SK-N-MC (cell line): Measurements from ENCODE around the gene UBE4A.

Experiments
- DNase-seq: peaks from one replicate; pipeline ENCODE4 v3.0.0-alpha.2; 2011; ENCODE audit warnings: low read depth, low spot score
- H3K27ac ChIP-seq: fragments of 200-600 bp; sonication (generic); 2 replicates; pipeline ENCODE4 v1.5.1; 2016; ENCODE audit warnings: mixed run types
- H3K36me3 ChIP-seq: fragments of 200-600 bp; sonication (generic); 2 replicates; pipeline ENCODE4 v1.6.1; 2017; ENCODE audit warnings: antibody characterized with exemption, low read length, mixed read lengths; ENCODE audit not compliant: insufficient read depth
- H3K4me3 ChIP-seq: fragments of 200-600 bp; sonication (generic); 2 replicates; pipeline ENCODE4 v1.5.1; 2016
- H3K9ac ChIP-seq: fragments of 200-600 bp; sonication (generic); 2 replicates; pipeline ENCODE4 v1.8.0; 2017; ENCODE audit warnings: mixed run types, mixed read lengths; ENCODE audit not compliant: insufficient read length
- H3K9me3 ChIP-seq: fragments of 200-600 bp; sonication (generic); 2 replicates; pipeline ENCODE4 v1.6.1; 2017; ENCODE audit warnings: low read depth, mild to moderate bottlenecking, antibody characterized with exemption, low read length, moderate library complexity, mixed read lengths
- EZH2 ChIP-seq: fragments of 200-600 bp; sonication (generic); IDR thresholded peaks from one replicate; pipeline ENCODE4 v1.6.1; 2017; ENCODE audit warnings: antibody characterized with exemption
- FOXP2 ChIP-seq: optimal IDR thresholded peaks from 2 replicates; pipeline ENCODE3; 2011; ENCODE audit warnings: mild to moderate bottlenecking, moderate library complexity; ENCODE audit not compliant: insufficient read depth; ENCODE audit errors: extremely low read length, control extremely low read depth
- POLR2AphosphoS5 ChIP-seq: IDR thresholded peaks from 2 replicates; pipeline ENCODE4 v1.6.1; 2012; ENCODE audit warnings: mild to moderate bottlenecking, low read depth, low read length, borderline replicate concordance

The UBE4A gene

GRCh38 chr11:118359295-118359958, at the start of gene UBE4A:
UBE4A (plus strand) TSS chr11:118359600; CDS start chr11:118365081, 5,481 bp downstream.
- H3K4me3 ChIP-seq, result peak within 1 kb of the TSS; percentile 81
- DNase-seq, result peak; percentile 67
- TF ChIP-seq POLR2AphosphoS5, result peak; percentile 88
- peak; percentile 9 for TF ChIP-seq FOXP2
- no peak for TF ChIP-seq EZH2
- no peaks in the 10 kb centered on the region for H3K9me3 ChIP-seq
- H3K27ac ChIP-seq, result peak within 1 kb of the TSS; percentile 75
- H3K9ac ChIP-seq, result peak within 1 kb of the TSS; percentile 84
- H3K36me3 ChIP-seq, result peaks cover 4% of the 10 kb centered on the region

DNA sequence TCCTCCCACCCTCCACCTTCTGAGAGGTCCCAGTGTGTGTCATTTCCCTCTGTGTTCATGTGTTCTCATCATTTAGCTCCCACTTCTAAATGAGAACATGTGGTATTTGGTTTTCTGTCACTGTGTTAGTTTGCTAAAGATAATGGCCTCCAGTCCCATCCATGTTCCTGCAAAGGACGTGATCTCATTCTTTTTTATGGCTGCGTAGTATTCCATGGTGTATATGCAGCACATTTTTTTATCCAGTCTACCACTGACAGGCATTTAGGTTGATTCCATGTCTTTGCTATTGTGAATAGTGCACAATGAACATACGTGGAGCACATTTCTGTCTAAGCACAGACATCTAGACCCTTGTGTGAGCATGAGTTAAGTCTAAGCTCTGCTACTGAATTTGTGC, 49.1 kb upstream of the UBE4A start:
- Histone ChIP-seq H3K4me3 (no peak overlapping the region), H3K9ac (no peak overlapping the region), H3K36me3 (no peaks in the 10 kb centered on the region), H3K27ac (no peak overlapping the region), H3K9me3 (no peaks in the 10 kb centered on the region)
- TF ChIP-seq FOXP2 (no peak), POLR2AphosphoS5 (no peak), EZH2 (no peak)
- DNase-seq, result no peak

DNA sequence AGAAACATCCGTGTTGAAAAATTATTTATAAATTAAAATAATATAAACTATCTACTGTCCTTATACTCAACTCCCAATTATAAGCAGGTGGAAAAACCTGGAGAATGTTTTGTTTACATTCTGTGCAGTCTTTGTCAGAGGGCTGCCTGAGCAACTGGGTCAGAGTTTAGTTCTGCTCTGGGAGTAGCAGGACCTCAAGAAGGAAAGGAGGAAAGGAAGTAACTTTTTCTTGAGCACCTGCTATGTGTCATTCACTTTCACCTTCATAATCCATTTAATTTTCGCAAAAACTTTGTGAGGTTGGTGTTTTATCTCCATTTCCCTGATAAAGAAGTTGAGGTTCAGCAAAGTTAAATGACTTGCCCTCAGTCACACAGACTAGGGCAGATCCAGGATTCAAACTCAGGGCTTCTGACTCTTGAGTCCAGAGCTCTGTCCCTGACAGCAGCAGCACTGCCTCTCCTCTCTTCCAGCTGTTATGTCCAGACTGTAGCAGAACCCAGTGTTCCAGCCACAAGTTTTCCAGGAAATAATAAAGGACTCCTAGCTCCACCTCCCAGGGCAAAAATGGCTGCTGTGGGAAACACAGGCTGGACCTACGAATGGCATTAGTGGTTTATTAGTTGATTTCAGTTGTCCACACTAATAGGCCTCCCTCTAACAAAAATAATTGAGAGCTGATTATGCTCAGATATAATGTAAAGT, 48.5 kb upstream of the UBE4A start:
- Histone ChIP-seq H3K9ac (no peak overlapping the region), H3K9me3 (no peaks in the 10 kb centered on the region), H3K36me3 (no peaks in the 10 kb centered on the region), H3K27ac (no peak overlapping the region), H3K4me3 (no peak overlapping the region)
- TF ChIP-seq FOXP2, result no peak
- no peak for TF ChIP-seq POLR2AphosphoS5
- no peak for TF ChIP-seq EZH2
- DNase-seq, result no peak

GRCh38 chr11:118311518-118311917, 47.9 kb upstream of the UBE4A start:
- H3K4me3 ChIP-seq, result no peak overlapping the region
- no peaks in the 10 kb centered on the region for H3K36me3 ChIP-seq
- no peak for TF ChIP-seq FOXP2
- no peak overlapping the region for H3K9ac ChIP-seq
- no peak overlapping the region for H3K27ac ChIP-seq
- no peak for DNase-seq
- H3K9me3 ChIP-seq, result no peaks in the 10 kb centered on the region

- Histone ChIP-seq H3K27ac (no peak overlapping the region), H3K4me3 (no peak overlapping the region)
- TF ChIP-seq FOXP2 (no peak), EZH2 (no peak), POLR2AphosphoS5 (no peak)
Measured at GRCh38 chr11:118312328-118312727, 47.1 kb upstream of the UBE4A start.

GRCh38 chr11:118313242-118313641, 46.2 kb upstream of the UBE4A start:
- no peak for TF ChIP-seq EZH2
- no peak for TF ChIP-seq FOXP2
- TF ChIP-seq POLR2AphosphoS5, result no peak
- H3K27ac ChIP-seq, result no peak overlapping the region
- no peak overlapping the region for H3K4me3 ChIP-seq
- no peaks in the 10 kb centered on the region for H3K36me3 ChIP-seq
- no peaks in the 10 kb centered on the region for H3K9me3 ChIP-seq
- no peak overlapping the region for H3K9ac ChIP-seq
- DNase-seq, result no peak

More at GRCh38 chr11:118312328-118312727, 47.1 kb upstream of the UBE4A start:
- Histone ChIP-seq H3K36me3 (no peaks in the 10 kb centered on the region), H3K9ac (no peak overlapping the region), H3K9me3 (no peaks in the 10 kb centered on the region)
- DNase-seq, result no peak

DNA sequence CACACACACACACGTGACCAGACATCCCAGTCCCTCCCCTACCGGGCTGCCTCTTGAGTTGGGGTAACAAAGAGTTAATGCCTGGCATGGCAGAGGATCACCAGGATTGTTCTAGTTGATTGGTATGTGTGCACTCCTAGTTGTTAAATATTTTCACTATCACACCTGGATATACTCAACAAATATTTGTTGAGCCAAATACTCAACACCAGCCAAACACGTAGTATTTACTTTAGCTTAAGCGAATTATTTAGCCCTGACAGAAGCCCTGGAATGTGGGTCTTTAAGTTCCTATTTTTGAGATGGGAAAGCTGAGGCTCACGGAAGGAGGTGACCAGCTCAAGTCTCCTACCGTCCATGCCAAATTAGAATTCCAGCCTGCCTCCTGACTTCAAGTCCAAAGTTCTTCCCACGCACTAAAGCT, 44.4 kb upstream of the UBE4A start:
- Histone ChIP-seq H3K9ac (no peak overlapping the region), H3K4me3 (no peak overlapping the region), H3K9me3 (no peaks in the 10 kb centered on the region), H3K36me3 (no peaks in the 10 kb centered on the region), H3K27ac (no peak overlapping the region)
- no peak for DNase-seq
- TF ChIP-seq POLR2AphosphoS5, result no peak
- TF ChIP-seq EZH2, result no peak
- no peak for TF ChIP-seq FOXP2

GRCh38 chr11:118318124-118318523, 41.3 kb upstream of the UBE4A start:
- TF ChIP-seq POLR2AphosphoS5 (no peak), EZH2 (no peak), FOXP2 (no peak)
- Histone ChIP-seq H3K27ac (no peak overlapping the region), H3K36me3 (no peaks in the 10 kb centered on the region), H3K9ac (no peak overlapping the region), H3K9me3 (no peaks in the 10 kb centered on the region), H3K4me3 (no peak overlapping the region)
- no peak for DNase-seq
